GM21786 (cell line): ENCODE data around the gene SLC25A44.
A peak's percentile ranks its signal among the peaks of the same experiment; 100 is the strongest.

Experiments used
- ATAC-seq: cut with Tn5 transposase; IDR thresholded peaks from one replicate; pipeline ENCODE4 v1.9.1; 2021; ENCODE audit not compliant: unreplicated experiment

The SLC25A44 gene

GRCh38 chr1:156193488-156194299, at the start of gene SLC25A44:
Gene SLC25A44, plus strand, starts transcription at chr1:156194104. Its CDS starts 5,744 bp downstream, at chr1:156199848.
- peak; percentile 91 for ATAC-seq

GRCh38 chr1:156144742-156145141, 49.2 kb upstream of the SLC25A44 start:
- ATAC-seq = no peak

GRCh38 chr1:156145650-156146019, 48.3 kb upstream of the SLC25A44 start:
- ATAC-seq = no peak

- ATAC-seq = no peak
These were observed 47.7 kb upstream of the SLC25A44 start for GRCh38 chr1:156146020-156146768.

GRCh38 chr1:156146769-156147405, 47.0 kb upstream of the SLC25A44 start:
- ATAC-seq = no peak

GRCh38 chr1:156148216-156148615, 45.7 kb upstream of the SLC25A44 start:
- no peak for ATAC-seq

- peak; percentile 33 for ATAC-seq
These were observed 44.3 kb upstream of the SLC25A44 start for GRCh38 chr1:156149374-156150332.

GRCh38 chr1:156150333-156151011, 43.4 kb upstream of the SLC25A44 start:
- ATAC-seq = no peak

GRCh38 chr1:156151093-156151688, 42.7 kb upstream of the SLC25A44 start:
- peak; percentile 33 for ATAC-seq

- ATAC-seq = no peak
These were observed 41.3 kb upstream of the SLC25A44 start for GRCh38 chr1:156152628-156153027.

GRCh38 chr1:156153362-156153761, 40.5 kb upstream of the SLC25A44 start, which contains the start of gene SEMA4A:
Gene SEMA4A, plus strand, starts transcription at chr1:156153585. Its CDS starts 994 bp downstream, at chr1:156154579.
- ATAC-seq = no peak

- peak; percentile 54 for ATAC-seq
These were observed 39.6 kb upstream of the SLC25A44 start for GRCh38 chr1:156154317-156154749.

GRCh38 chr1:156155756-156156510, 38.0 kb upstream of the SLC25A44 start:
- no peak for ATAC-seq

GRCh38 chr1:156157506-156157905, 36.4 kb upstream of the SLC25A44 start:
- no peak for ATAC-seq

- ATAC-seq = no peak
These were observed 35.9 kb upstream of the SLC25A44 start for GRCh38 chr1:156157966-156158365.

- ATAC-seq = no peak
These were observed 33.7 kb upstream of the SLC25A44 start for GRCh38 chr1:156160000-156160742.

GRCh38 chr1:156160743-156161171, 33.1 kb upstream of the SLC25A44 start:
- no peak for ATAC-seq
